Breast epithelium (tissue), 4 donors: Measurements from ENCODE around the gene FLT3LG. TPM values are rescaled to one million over a fixed set of nuclear protein-coding genes. Genes with fewer than 3 reads are reported as not detected.

Source experiments
- DNase-seq, 2 donors: peaks; one replicate each; pipeline ENCODE4 v3.0.0-alpha.2; 2019; ENCODE audit warnings: low spot score in 2 of 2
- H3K27ac ChIP-seq, 2 donors: fragments of 200-600 bp; sonication (generic) in 1 of 2; one replicate each; pipeline ENCODE4 v1.5.1; 2016 to 2019; ENCODE audit warnings: mild to moderate bottlenecking in 1 of 2
- H3K27me3 ChIP-seq, 2 donors: fragments of 200-600 bp; sonication (generic) in 1 of 2; one replicate each; pipeline versions ENCODE4 v1.5.1 to v1.6.0; 2017 to 2019; ENCODE audit warnings: control low read depth in 1 of 2, mild to moderate bottlenecking in 1 of 2
- H3K36me3 ChIP-seq: fragments of 200-600 bp; one replicate; pipeline ENCODE4 v1.5.1; 2019
- H3K4me1 ChIP-seq, 2 donors: fragments of 200-600 bp; sonication (generic); one replicate each; pipeline ENCODE4 v1.5.1; 2016 to 2019; ENCODE audit warnings: control low read depth in 1 of 2
- H3K4me3 ChIP-seq, 3 donors: fragments of 200-600 bp; sonication (generic); 1 replicate in 2 of 3; 2 replicates in 1 of 3; pipeline ENCODE4 v1.5.1; 2016 to 2019; ENCODE audit warnings: mild to moderate bottlenecking in 3 of 3, moderate library complexity in 2 of 3
- H3K9me3 ChIP-seq, 2 donors: fragments of 200-600 bp; sonication (generic) in 1 of 2; one replicate each; pipeline ENCODE4 v1.5.1; 2016 to 2019; ENCODE audit warnings: control low read depth in 1 of 2
- CTCF ChIP-seq, 3 donors: fragments of 450-650 bp; IDR thresholded peaks; one replicate each; pipeline ENCODE4 v1.5.1; 2016 to 2017; ENCODE audit warnings: antibody characterized with exemption in 3 of 3, mild to moderate bottlenecking in 3 of 3, moderate library complexity in 3 of 3
- POLR2A ChIP-seq: fragments of 450-650 bp; IDR thresholded peaks from one replicate; pipeline ENCODE4 v1.6.1; 2016; ENCODE audit warnings: antibody characterized with exemption, mild to moderate bottlenecking, moderate library complexity
- POLR2AphosphoS5 ChIP-seq, 3 donors: sonication (generic); formaldehyde crosslinking; IDR thresholded peaks; one replicate each; pipeline ENCODE4 v1.6.1; 2017; ENCODE audit warnings: antibody characterized with exemption in 3 of 3
- intact Hi-C: fragments of 100-400 bp; cut with DNase I; formaldehyde crosslinking; loops from one replicate; pipeline ENCODE4 v1.15.1; 2023; ENCODE audit warnings: low total_unique reads
- total RNA-seq, 3 donors: library from RNA; depleted of rRNA; stranded (reverse); fragments of >200 nt; gene quantifications; one replicate each; pipeline ENCODE4 v1.1.0, GENCODE V29; 2016

FLT3LG gene
- total RNA-seq, 3 donors from 2014 or later, result 4.3 to 7.0 (median 4.6) TPM

DNA sequence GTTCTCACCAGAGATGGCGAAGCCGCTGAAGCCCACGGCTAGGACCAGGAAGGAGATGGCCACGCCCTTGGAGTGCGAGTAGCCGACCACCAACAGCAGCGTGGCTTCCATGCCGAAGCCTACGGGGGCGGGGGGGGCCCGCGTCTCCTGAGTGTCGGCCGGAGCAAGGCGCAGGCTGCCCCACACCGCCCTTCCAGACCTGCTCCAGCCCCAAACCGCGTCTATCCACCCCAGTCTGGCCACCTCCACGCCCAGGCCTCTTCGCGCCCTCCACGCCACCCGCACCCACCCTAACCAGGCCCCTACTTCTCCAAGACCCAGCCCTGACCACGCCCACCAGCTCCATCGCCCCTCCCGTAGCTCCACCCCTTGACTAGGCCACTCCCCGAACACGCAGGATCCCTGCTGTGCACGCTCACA is 42.7 kb upstream of the FLT3LG start:
- Histone ChIP-seq H3K9me3 (no peaks in the 10 kb centered on the region), H3K4me1 (peaks cover 5 to 6% of the 10 kb centered on the region in 2 donors), H3K27ac (no peak overlapping the region), H3K27me3 (peaks cover 15 to 79% of the 10 kb centered on the region in 2 donors), H3K4me3 (no peak overlapping the region), H3K36me3 (no peaks in the 10 kb centered on the region)
- TF ChIP-seq CTCF (IDR thresholded peaks at IDR 0.05), result no peak
- no peak for TF ChIP-seq POLR2AphosphoS5 (IDR thresholded peaks at IDR 0.05)
- TF ChIP-seq POLR2A, result no peak
- no peak for DNase-seq
- intact Hi-C loops, result loop anchor here (10.0 kb wide), 1 partner anchor 177 kb away; no protein-coding TSS in a partner anchor

DNA sequence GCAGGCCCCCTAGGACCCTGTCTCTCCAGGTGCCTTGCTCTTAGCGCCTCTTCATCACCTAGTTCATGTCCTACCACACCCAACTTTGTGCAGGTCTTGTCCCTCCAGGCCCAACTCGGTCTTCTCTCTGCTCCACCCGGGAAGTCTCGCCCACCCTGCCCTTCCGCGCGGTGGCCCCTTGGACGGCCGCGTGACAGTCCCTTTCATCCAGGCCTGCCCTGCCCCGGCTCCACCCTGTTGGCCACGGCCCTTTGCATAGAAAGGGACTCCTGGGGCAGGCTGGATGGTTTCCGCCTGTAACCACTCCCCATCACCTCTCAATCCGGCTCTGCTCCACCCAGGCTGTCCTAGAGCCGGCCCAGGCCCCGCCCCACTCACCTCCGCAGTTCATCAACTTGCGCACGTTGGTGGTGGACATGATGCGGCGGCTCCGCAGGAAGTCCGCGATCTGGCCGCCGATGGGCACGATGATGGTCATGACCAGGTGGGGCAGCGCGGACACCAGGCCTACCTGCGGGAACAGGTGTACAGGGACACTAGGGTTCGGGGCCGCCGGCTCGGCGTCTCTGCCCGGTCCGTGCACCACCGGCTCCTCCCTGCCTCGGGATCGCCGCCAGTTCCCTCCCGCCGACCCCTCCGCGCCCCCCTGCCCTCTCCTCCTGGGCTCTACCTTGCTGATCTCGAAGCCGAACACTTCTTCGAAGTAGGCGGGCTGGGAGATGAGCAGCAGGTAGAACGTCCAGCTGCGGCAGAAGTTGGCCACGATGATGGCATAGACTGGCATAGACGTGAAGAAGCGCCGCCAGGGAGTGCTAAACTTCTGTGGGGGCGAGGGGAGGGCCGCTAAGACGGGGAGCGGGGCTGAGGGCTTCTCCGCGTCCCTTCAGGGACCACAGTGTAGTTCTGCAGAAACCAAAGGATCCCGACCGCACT is 41.6 kb upstream of the FLT3LG start:
- TF ChIP-seq POLR2AphosphoS5 (IDR thresholded peaks at IDR 0.05), result no peak
- TF ChIP-seq POLR2A, result no peak
- no peak for TF ChIP-seq CTCF (IDR thresholded peaks at IDR 0.05)
- Histone ChIP-seq H3K4me1 (peaks cover 5 to 6% of the 10 kb centered on the region in 2 donors), H3K4me3 (peak overlapping the region in 1 of 3 donors; percentile 35), H3K9me3 (no peaks in the 10 kb centered on the region), H3K27me3 (peaks cover 12 to 79% of the 10 kb centered on the region in 2 donors), H3K27ac (no peak overlapping the region), H3K36me3 (no peaks in the 10 kb centered on the region)
- DNase-seq, result no peak
- intact Hi-C loops, result loop anchor here (10.0 kb wide), 1 partner anchor 178 kb away; no protein-coding TSS in a partner anchor

DNA sequence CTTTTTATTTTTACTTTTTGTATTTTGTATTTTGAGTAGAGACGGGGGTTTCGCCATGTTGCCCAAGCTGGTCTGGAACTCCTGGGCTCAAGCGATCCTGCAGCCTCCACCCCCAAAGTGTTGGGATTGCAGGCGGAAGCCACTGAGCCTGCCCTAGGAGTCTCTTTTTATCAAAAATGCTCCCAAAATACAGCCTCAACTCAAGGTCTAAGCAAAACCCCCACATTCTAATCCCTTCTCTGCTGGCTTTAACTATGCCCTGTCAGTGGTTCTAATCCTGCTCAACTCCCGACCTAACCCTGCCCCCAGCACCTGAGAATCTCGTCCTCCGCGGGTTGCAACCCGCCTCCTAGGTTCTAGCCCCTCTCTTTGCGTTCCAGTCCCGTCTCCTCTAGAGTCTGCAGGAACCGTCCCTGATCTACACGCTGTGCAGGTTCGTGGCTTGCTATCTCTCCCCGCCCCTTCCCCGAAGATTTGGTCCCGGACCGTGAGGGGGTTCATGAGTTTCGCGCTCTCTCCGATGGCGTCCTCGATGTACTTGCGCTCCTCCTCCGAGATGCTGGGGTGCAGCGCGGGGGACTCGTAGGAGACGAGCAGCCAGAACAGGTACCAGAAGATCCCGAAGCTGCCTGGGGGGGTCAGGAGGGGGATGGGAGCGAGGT is 40.6 kb upstream of the FLT3LG start:
- peaks cover under 1 to 2% of the 10 kb centered on the region in 2 donors for H3K4me1 ChIP-seq
- TF ChIP-seq POLR2AphosphoS5 (IDR thresholded peaks at IDR 0.05), result no peak
- TF ChIP-seq CTCF (IDR thresholded peaks at IDR 0.05), result no peak
- no peaks in the 10 kb centered on the region for H3K9me3 ChIP-seq
- intact Hi-C loops, result loop anchor here (10.0 kb wide), 1 partner anchor 179 kb away; no protein-coding TSS in a partner anchor
- peaks cover 8 to 74% of the 10 kb centered on the region in 2 donors for H3K27me3 ChIP-seq
- no peak overlapping the region for H3K4me3 ChIP-seq
- no peaks in the 10 kb centered on the region for H3K36me3 ChIP-seq
- DNase-seq, result no peak
- no peak overlapping the region for H3K27ac ChIP-seq

GRCh38 chr19:49434907-49435583 is 39.0 kb upstream of the FLT3LG start:
- H3K36me3 ChIP-seq, result no peaks in the 10 kb centered on the region
- H3K27ac ChIP-seq, result no peak overlapping the region
- no peak overlapping the region for H3K4me3 ChIP-seq
- H3K9me3 ChIP-seq, result no peaks in the 10 kb centered on the region
- intact Hi-C loops, result loop anchor here (10.0 kb wide), 1 partner anchor 180 kb away; no protein-coding TSS in a partner anchor
- no peak for DNase-seq
- TF ChIP-seq POLR2AphosphoS5 (IDR thresholded peaks at IDR 0.05) (no peak), CTCF (IDR thresholded peaks at IDR 0.05) (no peak), POLR2A (no peak)
- peaks cover 3 to 72% of the 10 kb centered on the region in 2 donors for H3K27me3 ChIP-seq
- H3K4me1 ChIP-seq, result no peaks in the 10 kb centered on the region
